Rectal smooth muscle tissue (tissue), 1 donor: ENCODE measurements around the gene SRI.
A peak's percentile ranks its signal among the peaks of the same experiment; 100 is the strongest.

Source experiments
- H3K27ac ChIP-seq: one replicate; pipeline ENCODE4 v1.7.0; 2013; ENCODE audit warnings: low read depth, low read length, inconsistent platforms
- H3K27me3 ChIP-seq: one replicate; pipeline ENCODE4 v1.7.0; 2013; ENCODE audit warnings: low read length; ENCODE audit not compliant: control insufficient read depth, insufficient read depth
- H3K36me3 ChIP-seq: one replicate; pipeline ENCODE4 v1.7.0; 2013; ENCODE audit warnings: low read length; ENCODE audit not compliant: control insufficient read depth, insufficient read depth
- H3K4me1 ChIP-seq: one replicate; pipeline ENCODE4 v1.7.0; 2013; ENCODE audit warnings: low read length; ENCODE audit not compliant: control insufficient read depth, insufficient read depth
- H3K4me3 ChIP-seq: one replicate; pipeline ENCODE4 v1.7.0; 2013; ENCODE audit warnings: low read length
- H3K9ac ChIP-seq: one replicate; pipeline ENCODE4 v1.7.0; 2013; ENCODE audit warnings: low read length

SRI gene

DNA sequence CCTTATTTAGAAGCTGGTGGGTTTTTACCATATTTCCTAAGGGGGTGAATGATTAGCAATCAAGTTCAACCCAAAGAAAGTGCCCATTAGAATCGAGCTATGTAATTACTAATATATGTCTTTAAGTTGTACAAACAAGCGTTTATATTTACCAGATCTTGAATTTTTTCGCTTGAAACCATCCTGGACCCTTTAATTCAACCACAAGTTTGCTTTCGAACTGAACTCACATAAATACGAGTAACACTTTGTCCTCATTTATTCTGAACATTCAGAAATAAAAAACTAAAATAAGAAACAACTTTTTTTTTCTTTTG, 1.5 kb downstream of the SRI start:
- H3K36me3 ChIP-seq, result peaks cover 13% of the 10 kb centered on the region
- no peaks in the 10 kb centered on the region for H3K27me3 ChIP-seq
- H3K27ac ChIP-seq, result no peak overlapping the region
- H3K4me3 ChIP-seq, result peak overlapping the region; percentile 55
- H3K9ac ChIP-seq, result no peak overlapping the region
- peaks cover 4% of the 10 kb centered on the region for H3K4me1 ChIP-seq

GRCh38 chr7:88217675-88218428, 2.0 kb downstream of the SRI start:
- Histone ChIP-seq H3K9ac (no peak overlapping the region), H3K4me3 (peak overlapping the region; percentile 55), H3K27ac (no peak overlapping the region), H3K4me1 (peaks cover 4% of the 10 kb centered on the region), H3K36me3 (peaks cover 15% of the 10 kb centered on the region), H3K27me3 (no peaks in the 10 kb centered on the region)

DNA sequence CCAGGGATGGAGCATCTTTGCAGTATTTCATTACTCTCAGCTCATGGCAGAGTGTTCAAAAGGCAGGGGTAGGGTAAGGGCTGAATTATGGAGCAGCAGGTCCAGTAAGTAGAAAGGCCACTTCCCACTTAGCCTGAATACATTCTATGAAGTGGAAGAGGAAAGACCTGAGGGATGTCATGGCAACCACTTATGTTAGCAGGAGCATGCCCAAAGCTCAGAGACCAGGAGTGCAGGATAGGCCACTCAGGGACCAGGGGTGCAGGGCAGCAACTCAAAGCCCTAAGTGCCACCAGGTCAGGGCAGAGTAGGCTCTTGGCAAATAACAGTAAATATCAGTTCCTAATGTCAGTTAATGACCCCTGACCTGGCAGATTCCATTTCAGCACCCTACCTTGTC, 3.6 kb downstream of the SRI start:
- H3K27ac ChIP-seq, result no peak overlapping the region
- no peak overlapping the region for H3K4me3 ChIP-seq
- peaks cover 20% of the 10 kb centered on the region for H3K36me3 ChIP-seq
- peaks cover 4% of the 10 kb centered on the region for H3K4me1 ChIP-seq
- no peaks in the 10 kb centered on the region for H3K27me3 ChIP-seq
- H3K9ac ChIP-seq, result no peak overlapping the region

- H3K4me1 ChIP-seq, result peaks cover 4% of the 10 kb centered on the region
- H3K36me3 ChIP-seq, result peaks cover 20% of the 10 kb centered on the region
- no peak overlapping the region for H3K27ac ChIP-seq
- H3K9ac ChIP-seq, result no peak overlapping the region
- H3K27me3 ChIP-seq, result no peaks in the 10 kb centered on the region
- H3K4me3 ChIP-seq, result no peak overlapping the region
Observed at GRCh38 chr7:88215295-88215694, 4.5 kb downstream of the SRI start.

DNA sequence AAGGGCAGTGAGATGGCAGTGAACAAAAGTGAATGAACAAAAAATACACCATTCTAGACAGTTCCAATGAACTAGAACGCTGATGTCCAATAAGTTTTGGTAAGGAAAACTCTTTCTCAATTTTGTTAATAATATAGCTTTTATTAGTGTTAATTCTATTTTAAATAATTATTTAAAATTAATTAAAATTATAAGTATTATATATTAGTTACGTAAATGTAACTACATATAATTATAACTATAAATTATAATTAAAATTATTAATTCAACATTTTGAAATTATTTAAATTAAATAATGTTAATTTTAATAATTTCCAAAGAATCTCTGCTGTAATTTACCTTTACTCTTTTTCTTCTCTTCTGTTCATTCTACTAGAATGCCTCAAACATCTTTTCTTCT, 5.4 kb downstream of the SRI start:
- Histone ChIP-seq H3K27ac (no peak overlapping the region), H3K4me1 (peaks cover 4% of the 10 kb centered on the region), H3K27me3 (no peaks in the 10 kb centered on the region), H3K9ac (no peak overlapping the region), H3K36me3 (peaks cover 20% of the 10 kb centered on the region), H3K4me3 (no peak overlapping the region)

DNA sequence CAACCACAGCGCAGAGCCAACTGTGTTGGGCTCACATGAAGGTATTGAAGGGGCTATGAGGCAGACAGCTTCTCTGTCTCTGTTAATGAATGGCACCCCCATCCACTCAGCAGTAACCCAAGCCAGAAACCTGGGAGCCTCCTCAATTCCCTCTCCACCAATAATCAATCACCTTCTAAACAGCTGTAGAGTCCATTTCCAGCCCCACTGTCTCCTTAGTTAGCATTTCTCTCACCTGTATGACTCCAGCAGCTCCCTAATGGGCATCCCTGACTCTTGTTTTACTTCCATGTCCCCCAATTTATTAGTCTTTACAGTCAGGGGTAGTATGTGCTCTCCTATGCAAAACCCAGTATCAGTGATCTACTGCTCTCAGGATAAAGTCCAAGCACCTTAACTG, 6.9 kb downstream of the SRI start:
- Histone ChIP-seq H3K9ac (no peak overlapping the region), H3K4me1 (no peaks in the 10 kb centered on the region), H3K4me3 (no peak overlapping the region), H3K36me3 (peaks cover 25% of the 10 kb centered on the region), H3K27ac (no peak overlapping the region), H3K27me3 (no peaks in the 10 kb centered on the region)

DNA sequence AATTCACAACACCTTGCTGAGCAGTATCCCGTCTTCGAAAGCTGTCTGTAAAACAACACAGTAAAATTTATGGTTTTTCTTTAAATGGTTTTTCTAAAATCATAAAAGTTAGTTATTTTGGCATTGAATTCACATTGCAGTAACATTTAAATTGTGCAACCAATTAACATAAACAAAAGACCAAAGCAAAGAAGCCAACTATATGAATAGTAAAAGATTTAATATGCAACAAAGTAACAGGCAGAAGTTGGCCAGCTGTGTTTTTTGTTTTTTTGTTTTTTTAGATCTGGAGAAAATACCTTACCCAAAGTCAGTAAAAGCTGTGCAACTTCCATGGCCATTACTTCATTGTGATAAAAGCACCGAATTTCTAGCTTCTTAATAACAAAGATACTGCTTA, 11.3 kb downstream of the SRI start:
- H3K36me3 ChIP-seq, result peaks cover 28% of the 10 kb centered on the region
- H3K4me1 ChIP-seq, result no peaks in the 10 kb centered on the region
- H3K9ac ChIP-seq, result no peak overlapping the region
- no peak overlapping the region for H3K27ac ChIP-seq
- H3K27me3 ChIP-seq, result no peaks in the 10 kb centered on the region
- H3K4me3 ChIP-seq, result no peak overlapping the region

- Histone ChIP-seq H3K27me3 (no peaks in the 10 kb centered on the region), H3K36me3 (peaks cover 21% of the 10 kb centered on the region), H3K4me1 (no peaks in the 10 kb centered on the region), H3K27ac (no peak overlapping the region), H3K9ac (no peak overlapping the region), H3K4me3 (no peak overlapping the region)
Observed at GRCh38 chr7:88206254-88206653, 13.6 kb downstream of the SRI start.

GRCh38 chr7:88205179-88205578, 14.7 kb downstream of the SRI start:
- Histone ChIP-seq H3K4me1 (no peaks in the 10 kb centered on the region), H3K27ac (no peak overlapping the region), H3K4me3 (no peak overlapping the region), H3K36me3 (peaks cover 21% of the 10 kb centered on the region), H3K27me3 (no peaks in the 10 kb centered on the region), H3K9ac (no peak overlapping the region)

- Histone ChIP-seq H3K4me3 (no peak overlapping the region), H3K4me1 (no peaks in the 10 kb centered on the region), H3K9ac (no peak overlapping the region), H3K36me3 (peaks cover 21% of the 10 kb centered on the region), H3K27me3 (no peaks in the 10 kb centered on the region), H3K27ac (no peak overlapping the region)
Observed at GRCh38 chr7:88204525-88205110, 15.2 kb downstream of the SRI start.

GRCh38 chr7:88203401-88203800, 16.4 kb downstream of the SRI start:
- Histone ChIP-seq H3K27ac (no peak overlapping the region), H3K36me3 (peaks cover 18% of the 10 kb centered on the region), H3K9ac (no peak overlapping the region), H3K27me3 (no peaks in the 10 kb centered on the region), H3K4me3 (no peak overlapping the region), H3K4me1 (no peaks in the 10 kb centered on the region)

- Histone ChIP-seq H3K27ac (no peak overlapping the region), H3K9ac (no peak overlapping the region), H3K36me3 (peaks cover 15% of the 10 kb centered on the region), H3K4me3 (no peak overlapping the region), H3K4me1 (no peaks in the 10 kb centered on the region), H3K27me3 (no peaks in the 10 kb centered on the region)
Observed at GRCh38 chr7:88202799-88203198, 17.0 kb downstream of the SRI start.

DNA sequence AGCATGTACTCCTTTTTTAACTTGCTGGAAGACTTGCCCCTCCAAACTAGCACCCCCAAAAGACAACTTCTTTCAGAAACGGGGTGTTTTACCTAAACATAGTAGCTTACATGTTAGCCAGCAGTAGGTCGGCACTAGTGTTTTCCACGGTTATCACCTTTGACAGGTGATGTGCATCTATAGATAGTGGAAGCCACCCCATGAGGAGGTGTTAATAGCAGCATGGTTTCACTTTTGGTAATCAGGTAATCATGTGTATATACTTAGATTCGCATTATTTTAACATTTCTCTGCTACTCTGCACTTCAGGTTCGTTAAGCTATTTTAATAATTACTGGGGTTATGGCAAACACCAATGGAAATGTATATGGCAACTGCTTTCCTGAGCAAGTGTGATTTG, 17.6 kb downstream of the SRI start:
- Histone ChIP-seq H3K9ac (no peak overlapping the region), H3K36me3 (peaks cover 10% of the 10 kb centered on the region), H3K4me1 (no peaks in the 10 kb centered on the region), H3K4me3 (no peak overlapping the region), H3K27me3 (no peaks in the 10 kb centered on the region), H3K27ac (no peak overlapping the region)
